ENCODE data around the gene TMEM131. TPM values are rescaled to one million over a fixed set of nuclear protein-coding genes. Genes with fewer than 3 reads are reported as not detected.

TMEM131 gene
- total RNA-seq, 1 experiment from 2014 or later, result 29.2 TPM

- no peak for DNase-seq
- peaks cover 8% of the 10 kb centered on the region for H3K27me3 Mint-ChIP-seq (ENCODE audit: unreplicated experiment)
- intact Hi-C loops (cut with micrococcal nuclease; ENCODE audit: unreplicated experiment), result no loop called here
- BruUV-seq (replicated peaks), result no TSS peak
- H3K4me3 Mint-ChIP-seq (ENCODE audit: low read depth, unreplicated experiment), result no peak overlapping the region
- no peak for TF ChIP-seq CTCF (IDR thresholded peaks at IDR 0.05; ENCODE audit: unreplicated experiment)
- H3K4me1 Mint-ChIP-seq (ENCODE audit: low read depth, unreplicated experiment), result no peaks in the 10 kb centered on the region
- no peaks in the 10 kb centered on the region for H3K36me3 Mint-ChIP-seq (ENCODE audit: insufficient read depth, unreplicated experiment)
- CTCF ChIA-PET, result no interaction called here
- H3K27ac Mint-ChIP-seq (ENCODE audit: unreplicated experiment), result no peak overlapping the region
- H3K9me3 Mint-ChIP-seq (ENCODE audit: low read depth, unreplicated experiment), result no peaks in the 10 kb centered on the region
Measured at GRCh38 chr2:98004613-98005012, 8.9 kb upstream of the TMEM131 start.

DNA sequence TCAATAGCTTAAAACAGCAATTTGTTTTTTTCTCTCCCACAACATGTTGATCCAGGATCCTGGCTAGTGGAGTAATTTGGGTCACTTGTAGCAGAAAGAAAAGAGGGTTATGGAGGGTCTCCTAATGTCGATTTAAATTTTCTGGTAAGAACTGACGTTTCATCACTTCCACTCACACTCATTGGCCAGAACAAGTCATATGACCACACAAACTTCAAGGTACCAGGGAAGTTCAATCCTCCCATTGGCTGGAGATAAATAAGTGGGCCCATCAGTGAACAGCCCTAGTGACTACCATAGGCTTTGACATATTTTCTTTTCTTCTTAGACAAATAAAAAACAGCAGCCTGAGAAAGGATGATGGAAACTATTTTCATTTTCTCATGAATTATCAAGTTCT lies 8.3 kb upstream of the TMEM131 start:
- no peak for DNase-seq
- BruUV-seq (replicated peaks), result no TSS peak
- Mint-ChIP-seq H3K27ac (ENCODE audit: unreplicated experiment) (no peak overlapping the region), H3K4me1 (ENCODE audit: low read depth, unreplicated experiment) (no peaks in the 10 kb centered on the region), H3K27me3 (ENCODE audit: unreplicated experiment) (peaks cover 14% of the 10 kb centered on the region), H3K4me3 (ENCODE audit: low read depth, unreplicated experiment) (no peak overlapping the region), H3K9me3 (ENCODE audit: low read depth, unreplicated experiment) (no peaks in the 10 kb centered on the region), H3K36me3 (ENCODE audit: insufficient read depth, unreplicated experiment) (no peaks in the 10 kb centered on the region)
- intact Hi-C loops (cut with micrococcal nuclease; ENCODE audit: unreplicated experiment), result no loop called here
- CTCF ChIA-PET, result no interaction called here
- no peak for TF ChIP-seq CTCF (IDR thresholded peaks at IDR 0.05; ENCODE audit: unreplicated experiment)

DNA sequence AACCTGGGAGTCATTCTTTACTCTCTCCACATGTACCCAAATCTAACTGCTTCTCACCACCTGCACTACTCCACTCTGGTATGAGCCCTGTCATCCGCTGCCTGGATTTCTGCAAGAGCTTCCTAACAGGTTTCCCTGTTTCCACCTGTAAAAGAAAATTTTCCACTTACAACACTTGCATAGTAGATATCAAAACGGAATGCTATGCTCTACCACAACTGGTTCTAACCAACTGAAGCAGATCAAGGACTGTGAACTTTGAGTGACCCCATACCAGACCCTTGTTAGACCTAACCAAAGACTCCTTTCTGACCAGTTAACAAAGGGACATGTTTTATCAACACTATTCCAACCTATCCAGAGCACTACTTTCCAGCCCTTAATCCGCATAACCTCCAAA lies 3.8 kb upstream of the TMEM131 start:
- CTCF ChIA-PET, result no interaction called here
- Mint-ChIP-seq H3K4me1 (ENCODE audit: low read depth, unreplicated experiment) (no peaks in the 10 kb centered on the region), H3K36me3 (ENCODE audit: insufficient read depth, unreplicated experiment) (peaks cover 17% of the 10 kb centered on the region), H3K9me3 (ENCODE audit: low read depth, unreplicated experiment) (no peaks in the 10 kb centered on the region), H3K27ac (ENCODE audit: unreplicated experiment) (no peak overlapping the region), H3K27me3 (ENCODE audit: unreplicated experiment) (peaks cover 16% of the 10 kb centered on the region), H3K4me3 (ENCODE audit: low read depth, unreplicated experiment) (no peak overlapping the region)
- intact Hi-C loops (cut with micrococcal nuclease; ENCODE audit: unreplicated experiment), result no loop called here
- no peak for DNase-seq
- TF ChIP-seq CTCF (IDR thresholded peaks at IDR 0.05; ENCODE audit: unreplicated experiment), result no peak
- BruUV-seq (replicated peaks), result no TSS peak

GRCh38 chr2:97998431-97999005 lies 2.8 kb upstream of the TMEM131 start:
- Mint-ChIP-seq H3K27ac (ENCODE audit: unreplicated experiment) (no peak overlapping the region), H3K36me3 (ENCODE audit: insufficient read depth, unreplicated experiment) (peaks cover 23% of the 10 kb centered on the region), H3K27me3 (ENCODE audit: unreplicated experiment) (peaks cover 16% of the 10 kb centered on the region), H3K4me1 (ENCODE audit: low read depth, unreplicated experiment) (no peaks in the 10 kb centered on the region), H3K4me3 (ENCODE audit: low read depth, unreplicated experiment) (no peak overlapping the region), H3K9me3 (ENCODE audit: low read depth, unreplicated experiment) (no peaks in the 10 kb centered on the region)
- no peak for DNase-seq
- CTCF ChIA-PET, result no interaction called here
- intact Hi-C loops (cut with micrococcal nuclease; ENCODE audit: unreplicated experiment), result no loop called here
- TF ChIP-seq CTCF (IDR thresholded peaks at IDR 0.05; ENCODE audit: unreplicated experiment), result no peak
- BruUV-seq (replicated peaks), result no TSS peak
